Spleen (tissue), 11 donors: ENCODE data around the gene DCXR. TPM values are rescaled to one million over a fixed set of nuclear protein-coding genes. Genes with fewer than 3 reads are reported as not detected.

Experiments used
- DNase-seq: peaks from one replicate; pipeline ENCODE4 v3.0.0-alpha.2; 2020
- H3K27ac ChIP-seq, 8 donors: fragments of 200-600 bp; sonication (generic) in 7 of 8; 1 replicate in 4 of 8; 2 replicates in 4 of 8; pipeline versions ENCODE4 v1.5.0 to v1.8.0; 2016 to 2021; ENCODE audit warnings: inconsistent platforms in 4 of 8, mild to moderate bottlenecking in 4 of 8, moderate library complexity in 1 of 8
- H3K27me3 ChIP-seq, 7 donors: fragments of 200-600 bp; sonication (generic) in 6 of 7; replicated peaks in 1 of 7; 1 replicate in 4 of 7; 2 replicates in 3 of 7; pipeline versions ENCODE4 v1.5.0 to v1.8.0; 2016 to 2021; ENCODE audit warnings: inconsistent platforms in 3 of 7, mild to moderate bottlenecking in 1 of 7
- H3K36me3 ChIP-seq, 6 donors: fragments of 200-600 bp; sonication (generic) in 5 of 6; 1 replicate in 4 of 6; 2 replicates in 2 of 6; pipeline versions ENCODE4 v1.5.0 to v1.8.0; 2016 to 2021; ENCODE audit warnings: inconsistent platforms in 2 of 6
- H3K4me1 ChIP-seq, 6 donors: fragments of 200-600 bp; sonication (generic) in 5 of 6; 1 replicate in 3 of 6; 2 replicates in 3 of 6; pipeline versions ENCODE4 v1.5.0 to v1.8.0; 2016 to 2021; ENCODE audit warnings: inconsistent platforms in 3 of 6
- H3K4me3 ChIP-seq, 8 donors: fragments of 200-600 bp; sonication (generic) in 7 of 8; 1 replicate in 4 of 8; 2 replicates in 4 of 8; pipeline versions ENCODE4 v1.5.0 to v1.8.0; 2016 to 2021; ENCODE audit warnings: inconsistent platforms in 4 of 8, mild to moderate bottlenecking in 4 of 8, moderate library complexity in 2 of 8
- H3K9me3 ChIP-seq, 8 donors: fragments of 200-600 bp; sonication (generic) in 7 of 8; 1 replicate in 4 of 8; 2 replicates in 4 of 8; pipeline versions ENCODE4 v1.5.0 to v1.8.0; 2016 to 2021; ENCODE audit warnings: inconsistent platforms in 4 of 8
- CTCF ChIP-seq, 11 experiments: fragments of 200-600 bp in 7 of 11; fragments of 450-650 bp in 4 of 11; sonication (generic) in 4 of 11; IDR thresholded peaks in 8 of 11; conservative IDR thresholded peaks in 3 of 11; 1 replicate in 7 of 11; 2 replicates in 4 of 11; pipeline versions ENCODE4 v1.4.0 to v1.8.0; 2016 to 2021; ENCODE audit warnings: antibody characterized with exemption in 11 of 11, inconsistent platforms in 4 of 11, mild to moderate bottlenecking in 1 of 11
- POLR2A ChIP-seq, 3 donors: fragments of 450-650 bp; IDR thresholded peaks; one replicate each; pipeline ENCODE4 v1.5.1; 2017; ENCODE audit warnings: antibody characterized with exemption in 3 of 3, mild to moderate bottlenecking in 1 of 3
- POLR2AphosphoS5 ChIP-seq, 3 donors: sonication (generic); formaldehyde crosslinking; IDR thresholded peaks; one replicate each; pipeline ENCODE4 v1.5.1; 2017; ENCODE audit warnings: antibody characterized with exemption in 3 of 3
- WGBS, 5 donors: extraction: QIAGEN DNeasy Blood & Tissue Kit in 3 of 5; methylation state at CpG; one replicate each; pipeline versions ENCODE4 v1.1.5 to v1.1.7; 2013 to 2018; 5-methylcytosine and 5-hydroxymethylcytosine counted together
- intact Hi-C: fragments of 100-400 bp; cut with DNase I; formaldehyde crosslinking; loops from one replicate; pipeline ENCODE4 v1.15.0; 2023; ENCODE audit warnings: low total_unique reads
- polyA plus RNA-seq, 3 donors: library from polyadenylated mRNA; stranded (reverse); fragments of 200-250 nt; gene quantifications; one replicate each; pipeline ENCODE4 v1.2.1, GENCODE V29; 2013
- total RNA-seq, 7 donors: library from RNA; depleted of rRNA in 3 of 7; stranded (reverse); fragments of >200 nt in 3 of 7; fragmentation: NEBNext Ultra II Directional in 4 of 7; extraction: Animal tissue kit (Norgen Biotek cat#: 25700) in 4 of 7; gene quantifications; one replicate each; pipeline versions ENCODE4 v1.1.0 to v1.2.1, GENCODE V29; 2016 to 2021
- donor health status: healthy with polysubstance abuse.
- donor health status: DM: no; HTN: no; CAD: no; lungs with moderate emphysema.
- donor health status: DM: no; HTN: no; CAD: no.
- donor health status: Bipolar disorder and iron deficiency.
- donor health status: healthy.
- donor health status: DM: no; HTN: no; CAD: no.
- donor health status: DM: yes; HTN: yes; CAD: no.

The DCXR gene
- total and polyA plus RNA-seq, 10 donors: 44.2 to 88.0 (median 61.0) TPM

- Histone ChIP-seq H3K27me3 (no peaks in the 10 kb centered on the region), H3K9me3 (no peaks in the 10 kb centered on the region), H3K4me3 (no peak overlapping the region), H3K27ac (no peak overlapping the region), H3K36me3 (peaks cover 0 to 91% (median 79%) of the 10 kb centered on the region in 6 donors), H3K4me1 (peaks cover 0 to 13% (median 4%) of the 10 kb centered on the region in 6 donors)
- intact Hi-C loops: no loop called here
- TF ChIP-seq POLR2A (IDR thresholded peaks at IDR 0.05) (no peak), CTCF (IDR thresholded peaks at IDR 0.05 in 8 of 11, conservative IDR thresholded peaks at IDR 0.05 in 3 of 11) (no peak), POLR2AphosphoS5 (IDR thresholded peaks at IDR 0.05) (no peak)
- DNase-seq: no peak
- WGBS, 5 donors: 87 to 98% (median 94%) methylated on average over 3 to 20 of the region's 20 CpGs
Observed at GRCh38 chr17:82081546-82081945, 44.0 kb upstream of the DCXR start.

GRCh38 chr17:82080789-82081464, 43.4 kb upstream of the DCXR start:
- H3K9me3 ChIP-seq: no peaks in the 10 kb centered on the region
- H3K27ac ChIP-seq: no peak overlapping the region
- H3K27me3 ChIP-seq: no peaks in the 10 kb centered on the region
- peaks cover 0 to 85% (median 72%) of the 10 kb centered on the region in 6 donors for H3K36me3 ChIP-seq
- no peak overlapping the region for H3K4me3 ChIP-seq
- DNase-seq: no peak
- H3K4me1 ChIP-seq: peaks cover 0 to 13% (median 4%) of the 10 kb centered on the region in 6 donors
- WGBS, 5 donors: 93 to 96% (median 96%) methylated on average over 16 to 44 of the region's 44 CpGs
- intact Hi-C loops: no loop called here
- TF ChIP-seq CTCF (IDR thresholded peaks at IDR 0.05 in 8 of 11, conservative IDR thresholded peaks at IDR 0.05 in 3 of 11) (no peak), POLR2A (IDR thresholded peaks at IDR 0.05) (no peak), POLR2AphosphoS5 (IDR thresholded peaks at IDR 0.05) (no peak)

- H3K9me3 ChIP-seq: no peaks in the 10 kb centered on the region
- WGBS, 5 donors: 85 to 93% (median 91%) methylated on average over 19 to 36 of the region's 36 CpGs
- H3K27ac ChIP-seq: no peak overlapping the region
- peaks cover 0 to 78% (median 65%) of the 10 kb centered on the region in 6 donors for H3K36me3 ChIP-seq
- DNase-seq: no peak
- intact Hi-C loops: no loop called here
- TF ChIP-seq CTCF (IDR thresholded peaks at IDR 0.05 in 8 of 11, conservative IDR thresholded peaks at IDR 0.05 in 3 of 11) (no peak), POLR2A (IDR thresholded peaks at IDR 0.05) (no peak), POLR2AphosphoS5 (IDR thresholded peaks at IDR 0.05) (no peak)
- no peaks in the 10 kb centered on the region for H3K27me3 ChIP-seq
- peaks cover 0 to 7% (median under 1%) of the 10 kb centered on the region in 6 donors for H3K4me1 ChIP-seq
- H3K4me3 ChIP-seq: no peak overlapping the region
Observed at GRCh38 chr17:82080048-82080788, 42.7 kb upstream of the DCXR start.
